Activated CD4-positive, alpha-beta T cell treated with anti-CD3 and anti-CD28 coated beads, Interleukin-10, Interleukin-2, amounts not matched to agents 100 ng/mL and 50 ng/mL, durations not matched to agents 16 hours and 8 hours (primary cell): ENCODE results near the gene GOLGA6L2.
"Not testable (repeated sequence)": the region's sequence is repeated elsewhere in the genome, so short reads cannot be mapped to it uniquely, and the experiment has no call there.

Source experiments
- DNase-seq: peaks from one replicate; pipeline ENCODE4 v3.0.0-alpha.2; 2020

GOLGA6L2 gene

DNA sequence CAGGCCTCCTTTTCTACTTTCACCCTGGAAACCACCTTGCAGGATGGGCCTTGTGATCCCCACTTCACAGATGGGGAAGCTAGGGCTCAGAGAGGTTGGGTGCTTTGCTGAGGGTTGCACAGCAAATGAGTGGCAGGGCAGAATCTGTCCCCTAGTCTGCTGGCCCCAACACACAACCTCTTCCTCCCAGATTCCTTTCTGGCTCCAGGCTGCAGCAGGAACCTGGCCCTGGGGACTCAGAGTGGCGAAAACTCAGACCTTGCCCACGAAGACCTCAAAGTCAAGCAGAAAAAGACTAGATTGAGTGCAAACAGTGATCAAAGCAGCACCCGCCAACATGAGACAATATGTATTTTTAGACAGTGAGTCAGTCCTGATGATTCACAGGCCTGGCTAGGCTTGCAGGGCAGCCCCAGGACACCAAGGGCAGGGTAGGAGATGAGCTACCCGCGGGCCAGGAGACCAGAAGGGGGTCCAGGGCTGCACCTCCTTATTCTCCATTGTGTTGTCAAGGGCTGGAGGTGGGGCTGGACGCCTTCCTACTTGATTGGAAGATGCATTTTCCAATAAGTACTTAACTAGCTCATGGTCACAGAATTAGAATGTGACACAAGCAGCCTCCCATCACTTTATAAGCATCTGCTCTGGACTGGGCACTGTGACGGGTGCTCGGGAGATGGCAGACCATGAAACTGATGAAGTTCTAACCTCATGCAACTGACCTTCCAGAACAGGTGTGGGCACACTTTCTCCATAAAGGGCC, 23.9 kb downstream of the GOLGA6L2 start:
- DNase-seq: no peak

DNA sequence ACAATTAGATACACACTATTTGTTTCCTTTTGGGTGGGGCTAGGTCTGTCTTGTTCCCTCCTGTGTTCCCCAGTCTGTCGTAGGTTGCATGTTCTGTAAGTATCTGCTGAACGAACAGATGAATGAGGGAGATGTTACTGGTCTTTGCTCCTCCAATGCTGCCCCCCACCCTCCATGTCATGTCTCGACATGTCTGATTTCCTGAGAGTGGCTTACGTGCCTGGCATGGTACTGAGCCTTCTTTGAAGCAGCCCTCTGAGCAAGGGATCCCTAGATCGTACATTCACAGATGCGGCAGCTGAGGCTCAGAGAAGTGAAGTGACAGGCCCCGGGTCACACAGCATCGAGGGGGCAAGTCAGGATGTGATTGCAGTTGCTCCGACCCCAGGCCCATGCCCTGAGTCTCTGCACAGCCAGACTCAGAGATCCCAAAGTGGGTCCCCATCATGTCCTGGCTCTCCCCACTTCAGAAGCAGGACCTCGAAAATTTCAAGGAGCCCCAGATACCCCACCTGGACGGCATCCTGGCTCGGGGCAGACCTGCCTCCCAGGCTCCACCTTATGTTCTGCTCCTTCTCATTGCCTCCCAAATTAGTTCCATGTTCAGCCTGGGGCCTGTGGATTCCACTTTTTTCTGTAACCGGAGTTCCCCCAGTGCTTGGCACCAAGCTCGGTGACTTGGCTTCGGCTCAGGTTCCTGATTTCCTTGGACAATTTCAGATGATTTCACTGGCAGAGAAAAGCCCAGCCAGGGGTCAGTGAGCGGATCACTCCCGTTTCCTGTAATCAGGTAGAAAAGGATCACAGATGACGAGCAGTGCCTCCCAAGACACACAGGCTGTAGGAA, 24.7 kb downstream of the GOLGA6L2 start:
- no peak for DNase-seq

DNA sequence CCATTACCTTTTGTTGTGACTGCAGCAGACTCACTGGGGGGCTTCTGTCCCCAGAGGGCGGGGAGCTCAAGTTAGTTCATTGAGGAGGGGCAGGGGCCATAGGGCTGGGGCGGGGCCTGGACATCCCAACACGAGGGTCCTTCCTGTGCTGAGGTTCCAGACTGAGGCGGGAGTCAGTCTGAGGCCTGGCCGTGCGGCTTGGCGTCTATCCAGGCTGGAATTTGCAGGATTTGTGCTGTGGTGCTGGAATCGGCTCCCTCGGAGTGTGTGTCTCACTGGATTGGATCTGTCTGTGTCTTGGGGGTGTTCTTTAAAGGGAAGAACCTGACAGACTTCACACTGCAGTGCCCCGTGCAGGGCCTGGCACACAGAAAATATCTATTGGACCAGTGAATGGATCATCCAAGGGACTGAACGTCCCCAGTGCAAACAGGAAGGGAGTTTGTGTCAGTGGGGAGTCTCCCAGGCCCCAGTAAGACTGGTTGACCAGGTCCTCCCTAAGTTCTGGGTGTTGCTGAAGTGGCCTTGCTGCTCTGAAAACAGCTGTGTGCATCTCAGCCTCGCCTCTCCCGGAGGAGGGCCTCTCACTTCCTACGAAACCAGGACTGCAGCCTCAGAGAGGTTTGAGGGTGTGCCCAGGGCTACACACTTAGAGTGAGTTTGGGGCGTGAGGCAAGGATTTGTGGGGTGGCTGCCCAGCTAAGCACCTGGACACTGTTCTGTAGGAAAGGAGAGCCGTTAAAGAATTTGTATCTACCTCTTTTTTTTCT, 26.1 kb downstream of the GOLGA6L2 start:
- DNase-seq: no peak

DNA sequence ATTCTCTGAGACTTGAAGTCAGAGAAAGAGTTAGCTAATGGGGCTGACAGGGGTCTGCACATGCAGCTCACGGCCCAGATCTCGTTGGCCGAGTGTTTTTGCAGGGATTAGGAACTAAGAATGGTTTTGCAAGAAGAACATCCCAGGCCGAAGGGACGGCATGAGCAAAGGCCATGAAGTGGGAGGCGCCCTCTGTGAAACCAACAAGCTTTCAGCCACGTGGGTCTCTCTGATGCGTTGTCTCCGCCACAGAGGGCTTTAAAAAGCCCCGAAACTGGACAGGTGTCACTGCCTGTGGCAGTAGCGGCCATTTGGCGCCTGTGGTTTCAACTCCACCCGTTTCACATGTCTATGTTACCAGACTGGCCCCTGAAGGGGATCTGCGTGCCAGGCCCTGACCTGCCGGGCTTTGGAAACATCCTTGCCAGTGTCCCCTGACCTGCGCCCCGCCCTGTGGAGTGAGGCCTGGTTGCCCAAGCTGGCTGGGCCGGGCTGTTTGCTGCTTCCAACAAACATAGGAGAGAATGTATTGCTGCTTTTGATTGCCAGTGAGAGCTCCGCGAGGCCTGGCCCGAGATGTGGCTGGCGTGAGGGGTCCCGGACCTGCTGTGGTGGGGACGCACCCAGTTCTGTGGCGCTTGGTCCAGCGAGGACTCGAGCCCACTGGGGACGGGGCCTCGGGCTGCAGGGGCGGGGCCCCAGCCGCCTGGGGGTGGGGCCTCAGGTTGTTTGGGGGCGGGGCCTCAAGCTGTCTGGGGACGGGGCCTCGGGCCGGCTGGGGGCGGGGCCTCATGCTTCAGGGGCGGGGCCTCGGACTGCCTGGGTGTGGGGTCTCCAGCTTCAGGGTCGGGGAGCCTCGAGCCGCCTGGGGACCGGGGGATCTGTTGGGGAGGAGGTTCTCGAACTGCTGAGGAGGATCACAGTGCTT, 30.4 kb downstream of the GOLGA6L2 start:
- no peak for DNase-seq

DNA sequence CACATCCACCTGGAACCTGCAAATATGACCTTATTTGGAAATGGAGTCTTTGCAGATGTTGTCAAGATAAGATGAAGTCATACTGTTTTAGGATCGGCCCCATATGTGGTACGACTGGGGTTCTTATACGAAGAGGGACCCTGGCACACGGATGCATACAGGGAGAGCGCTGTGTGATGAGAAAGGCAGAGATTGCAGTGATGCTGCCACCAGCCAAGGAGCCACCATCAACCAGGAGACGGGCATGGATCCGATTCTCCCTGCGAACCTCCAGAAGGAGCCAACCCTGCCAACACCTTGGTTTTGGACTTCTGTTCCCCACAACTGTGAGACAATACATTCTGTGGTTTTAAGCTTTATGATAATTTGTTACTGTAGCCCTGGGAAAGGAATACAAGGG, 31.2 kb downstream of the GOLGA6L2 start:
- not testable (repeated sequence) for DNase-seq

DNA sequence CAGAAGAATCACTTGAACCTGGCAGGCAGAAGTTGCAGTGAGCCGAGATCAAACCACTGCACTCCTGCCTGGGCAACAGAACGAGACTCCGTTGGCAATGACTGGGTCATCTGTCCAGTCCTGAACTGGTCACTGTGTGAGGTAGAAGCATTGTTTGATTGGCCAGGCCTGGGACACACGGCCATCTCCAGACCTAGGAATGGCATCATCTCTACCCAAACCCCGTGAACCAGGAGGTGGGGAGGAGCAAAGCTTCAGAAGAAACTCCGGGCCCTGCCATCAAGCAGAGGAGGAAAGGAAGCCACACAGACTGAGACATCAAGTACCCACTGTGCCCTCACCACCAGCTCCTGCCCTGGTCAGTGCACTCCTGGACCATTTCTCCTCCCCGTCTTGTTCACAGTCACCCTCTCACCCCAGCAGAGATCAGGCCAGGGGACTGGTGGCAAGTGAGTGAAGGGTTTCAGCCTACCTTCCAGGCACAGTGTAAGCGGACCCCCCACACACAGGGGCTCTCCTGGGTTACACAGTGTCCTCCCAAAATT, 31.6 kb downstream of the GOLGA6L2 start:
- no peak for DNase-seq

DNA sequence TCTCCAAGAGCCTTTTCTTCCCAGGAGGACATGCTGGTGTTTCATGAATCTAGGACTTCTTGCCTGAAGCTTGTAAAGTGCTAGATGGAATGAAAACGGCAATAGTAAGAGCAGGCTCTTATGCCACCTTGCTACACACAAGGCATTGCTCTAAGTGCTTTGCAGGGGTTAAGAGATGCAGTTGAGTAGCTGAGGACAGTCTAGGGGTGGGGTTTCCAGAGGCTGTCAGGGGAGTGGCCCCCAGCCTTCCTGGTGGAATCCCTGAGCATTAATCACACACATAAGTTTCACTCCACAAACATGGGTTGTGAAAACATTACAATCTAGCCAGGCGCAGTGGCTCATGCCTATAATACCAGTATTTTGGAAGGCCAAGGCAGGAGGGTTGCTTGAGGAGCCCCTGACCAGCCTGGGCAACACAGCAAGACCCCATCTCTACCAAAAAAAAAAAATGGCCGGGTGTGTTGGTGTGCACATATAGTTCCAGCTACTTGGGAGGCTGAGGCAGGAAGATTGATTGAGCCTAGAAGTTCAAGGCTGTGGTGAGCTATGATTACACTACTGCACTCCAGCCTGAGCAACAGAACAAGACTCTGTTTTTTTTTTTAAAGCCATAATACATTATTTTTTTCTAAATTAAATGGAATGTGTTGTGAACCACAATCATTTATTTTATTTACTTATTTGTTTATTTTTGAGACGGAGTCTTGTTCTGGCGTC, 34.0 kb downstream of the GOLGA6L2 start:
- DNase-seq: not testable (repeated sequence)

DNA sequence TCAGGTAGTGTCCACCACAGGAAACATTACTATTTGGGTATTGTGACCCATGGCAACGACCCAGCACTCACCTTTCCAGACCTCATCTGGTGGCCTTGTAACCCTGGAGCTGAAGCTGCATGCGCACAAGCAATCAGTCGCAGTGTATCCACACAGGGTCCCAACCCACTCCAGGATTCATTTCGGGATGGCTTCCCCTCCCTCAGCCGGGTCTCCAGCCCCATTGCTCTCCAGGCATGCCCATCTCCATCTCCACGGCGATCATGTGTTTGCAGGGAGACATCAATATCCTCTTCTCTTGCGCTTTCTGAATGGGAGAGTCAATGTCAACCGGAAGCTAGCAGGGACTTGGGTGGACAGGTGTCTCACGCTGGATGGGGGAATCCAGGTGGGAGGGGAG, 35.2 kb downstream of the GOLGA6L2 start:
- no peak for DNase-seq

DNA sequence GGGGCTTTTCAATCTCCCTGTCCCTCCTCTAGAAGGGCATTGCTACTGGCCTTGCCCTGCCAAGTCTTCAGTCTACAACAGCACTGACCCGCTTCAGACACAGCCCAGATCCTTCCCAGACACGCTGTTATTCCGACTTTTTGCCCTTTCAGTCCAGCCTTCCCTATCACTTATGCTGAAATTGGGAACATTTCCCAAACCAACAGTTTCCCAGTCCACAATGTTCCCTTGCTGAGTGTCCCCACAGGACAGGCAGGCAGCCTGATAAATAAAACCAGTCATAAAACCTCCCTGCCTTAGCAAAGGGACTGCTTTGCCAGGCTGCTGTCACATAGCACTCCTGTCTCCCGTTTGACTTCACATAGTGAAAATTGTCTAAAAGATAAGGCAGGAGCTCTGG, 43.5 kb downstream of the GOLGA6L2 start:
- no peak for DNase-seq

DNA sequence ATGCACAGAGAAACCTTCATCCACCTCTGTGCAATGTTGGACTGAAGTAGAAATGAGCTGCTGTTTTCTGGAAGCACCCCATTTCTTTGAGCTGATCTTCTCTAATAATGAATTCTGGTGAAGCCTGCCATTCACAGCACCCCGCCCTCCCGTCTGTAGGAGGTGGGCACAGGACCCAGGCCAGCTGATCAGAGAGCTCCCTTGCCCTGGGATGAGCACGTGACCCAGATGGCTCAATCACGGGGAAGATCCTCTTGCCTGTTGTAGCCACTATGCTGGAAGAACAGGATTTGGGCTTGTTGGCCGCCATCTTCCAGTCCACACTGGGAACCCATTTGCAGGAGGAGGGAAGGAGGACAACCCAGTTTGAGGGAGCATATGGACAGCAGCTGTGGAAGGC, 44.5 kb downstream of the GOLGA6L2 start:
- no peak for DNase-seq

DNA sequence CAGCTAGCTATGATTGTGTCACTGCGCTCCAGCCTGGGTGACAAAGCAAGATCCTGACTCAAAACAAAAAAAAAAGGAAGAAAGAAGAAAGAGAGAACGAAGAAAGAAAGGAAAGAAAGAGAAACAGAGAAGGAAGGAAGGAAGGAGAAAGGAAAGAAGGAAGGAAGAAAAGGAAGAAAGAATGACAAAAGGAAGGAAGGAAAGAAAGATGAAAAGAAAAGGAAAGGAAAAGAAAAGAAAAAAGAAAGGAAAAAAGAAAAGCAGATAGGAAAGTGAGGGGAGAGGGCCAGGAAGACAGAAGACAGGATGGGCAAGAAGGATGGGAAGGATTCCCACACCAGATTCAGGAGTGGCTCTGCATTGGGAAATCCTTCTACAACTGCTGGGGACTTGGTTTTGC, 44.9 kb downstream of the GOLGA6L2 start:
- DNase-seq: no peak

DNA sequence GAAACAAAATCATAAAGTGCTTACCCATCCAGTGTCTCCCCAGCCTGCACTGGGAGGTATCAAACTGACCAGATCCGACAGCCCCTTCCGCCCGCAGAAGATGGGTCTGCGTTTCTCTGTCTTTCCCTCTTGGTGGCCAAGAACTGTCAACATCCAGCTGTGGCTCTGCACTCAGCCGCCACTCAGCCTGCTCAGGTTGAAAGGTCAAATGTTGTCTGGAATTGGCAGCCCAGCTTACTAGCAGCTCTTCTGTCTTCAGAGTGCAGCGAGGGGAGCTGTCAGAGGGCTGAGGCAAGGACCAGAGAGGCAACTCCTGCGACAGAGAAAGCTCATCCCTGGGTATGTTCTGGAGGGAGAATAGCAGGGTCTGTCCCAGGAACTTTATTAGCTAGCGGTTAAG, 45.4 kb downstream of the GOLGA6L2 start:
- DNase-seq: no peak

DNA sequence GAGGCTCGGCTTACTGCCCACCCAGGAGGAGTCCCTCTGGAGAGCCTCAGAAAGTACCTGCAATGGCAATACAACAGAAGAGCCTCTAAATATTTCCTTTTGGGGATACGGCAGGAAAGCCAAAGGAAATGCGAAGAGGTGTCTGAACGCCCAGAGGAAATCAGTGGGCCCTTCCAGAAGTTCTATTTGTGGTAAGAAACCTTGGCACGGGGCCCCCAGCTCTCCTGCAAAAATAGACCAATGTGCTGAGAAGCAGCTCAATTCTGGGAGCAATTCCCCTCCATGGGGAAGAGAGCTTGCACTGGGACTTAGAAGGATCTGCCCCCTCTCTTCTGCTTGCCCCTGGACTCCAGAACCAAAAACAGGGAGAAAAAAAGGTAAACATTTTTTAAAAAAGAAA, 47.8 kb downstream of the GOLGA6L2 start:
- not testable (repeated sequence) for DNase-seq

DNA sequence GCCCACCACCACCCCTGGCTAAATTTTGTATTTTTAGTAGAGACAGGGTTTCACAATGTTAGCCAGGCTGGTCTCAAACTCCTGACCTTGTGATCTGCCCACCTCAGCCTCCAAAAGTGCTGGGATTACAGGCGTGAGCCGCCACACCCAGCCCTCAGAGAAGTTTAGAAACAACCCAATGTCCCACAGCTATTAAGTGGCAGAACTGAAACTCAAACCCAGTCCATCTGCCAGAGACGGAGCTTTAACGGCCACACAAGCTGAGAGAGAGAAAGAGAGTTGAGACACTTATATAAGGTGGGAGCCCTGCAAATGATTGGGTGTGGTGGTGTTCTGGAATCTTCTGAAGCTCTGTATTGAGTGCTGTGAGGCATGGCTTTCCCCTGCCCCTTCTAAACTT, 48.7 kb downstream of the GOLGA6L2 start:
- DNase-seq: not testable (repeated sequence)

DNA sequence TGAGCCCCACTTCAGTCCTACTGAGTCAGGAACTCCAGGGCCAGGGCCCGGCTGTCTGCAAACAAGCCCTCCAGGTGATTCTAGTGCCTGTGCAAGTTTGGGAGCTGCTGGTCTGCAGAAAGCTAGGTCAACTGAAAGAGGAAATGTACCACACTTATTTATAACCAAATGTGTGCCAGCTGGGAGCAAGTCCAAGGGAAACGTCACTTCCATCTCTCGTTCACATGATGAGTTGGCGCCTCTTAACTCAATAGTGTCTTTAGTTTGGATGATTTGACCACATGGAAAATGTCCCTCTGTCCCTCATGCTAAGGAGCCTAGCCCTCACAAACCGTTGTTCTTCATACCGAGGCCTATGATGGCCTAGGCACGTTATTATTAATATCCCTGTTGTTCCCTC, 49.3 kb downstream of the GOLGA6L2 start:
- DNase-seq: no peak

DNA sequence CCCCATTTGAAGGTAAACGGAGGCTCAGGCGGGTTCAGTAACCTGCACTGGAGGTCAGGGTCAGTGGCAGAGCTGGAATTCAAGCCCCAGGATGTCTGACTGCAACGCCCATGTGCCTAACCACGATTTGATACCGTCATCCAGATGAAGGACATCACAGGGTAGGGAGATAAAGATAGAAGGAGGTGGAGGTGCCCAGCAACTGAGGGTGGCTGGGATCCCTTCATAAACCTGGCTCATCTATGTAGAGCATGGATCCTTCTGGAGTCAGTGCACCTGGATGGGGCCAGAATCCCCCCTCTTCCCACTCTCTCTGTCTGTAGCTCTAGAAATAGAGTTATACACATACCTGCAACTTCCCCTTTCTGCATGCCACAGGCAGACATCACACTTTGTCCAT, 51.2 kb downstream of the GOLGA6L2 start:
- no peak for DNase-seq

DNA sequence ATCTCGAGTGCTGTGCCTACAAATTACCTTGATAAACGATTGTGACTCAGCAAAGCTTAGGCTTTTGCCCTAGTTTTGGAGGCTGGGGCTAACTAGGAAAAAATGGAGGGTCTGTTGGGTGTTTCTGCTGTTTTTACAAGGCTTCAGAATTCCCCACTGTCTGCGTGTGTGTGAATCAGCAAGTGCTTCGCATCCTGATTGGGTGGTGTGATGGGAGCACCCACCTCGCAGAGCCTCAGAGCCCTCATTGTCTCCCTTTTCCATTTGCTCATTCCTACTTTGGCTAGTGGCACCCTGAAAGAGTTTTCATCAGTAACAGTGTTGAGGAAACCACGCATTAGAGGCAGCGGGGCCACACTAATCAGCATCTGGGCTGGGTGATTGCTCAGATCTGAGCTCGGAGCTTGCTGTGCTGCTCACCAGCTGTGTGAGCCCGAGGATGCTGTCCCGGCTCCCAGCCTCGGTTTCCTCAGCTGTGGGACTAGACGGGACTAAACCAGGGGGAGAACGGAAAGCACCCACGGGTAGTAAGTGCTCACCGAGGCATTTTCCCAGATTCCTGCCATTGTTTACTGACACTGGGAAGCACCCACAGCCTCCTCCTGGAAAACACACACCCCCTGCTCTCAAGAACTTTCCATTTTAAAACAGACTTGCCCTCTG, 51.9 kb downstream of the GOLGA6L2 start:
- DNase-seq: no peak
